Measurements from ENCODE around the gene PRSS37.

PRSS37 gene, protein sequence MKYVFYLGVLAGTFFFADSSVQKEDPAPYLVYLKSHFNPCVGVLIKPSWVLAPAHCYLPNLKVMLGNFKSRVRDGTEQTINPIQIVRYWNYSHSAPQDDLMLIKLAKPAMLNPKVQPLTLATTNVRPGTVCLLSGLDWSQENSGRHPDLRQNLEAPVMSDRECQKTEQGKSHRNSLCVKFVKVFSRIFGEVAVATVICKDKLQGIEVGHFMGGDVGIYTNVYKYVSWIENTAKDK

DNA sequence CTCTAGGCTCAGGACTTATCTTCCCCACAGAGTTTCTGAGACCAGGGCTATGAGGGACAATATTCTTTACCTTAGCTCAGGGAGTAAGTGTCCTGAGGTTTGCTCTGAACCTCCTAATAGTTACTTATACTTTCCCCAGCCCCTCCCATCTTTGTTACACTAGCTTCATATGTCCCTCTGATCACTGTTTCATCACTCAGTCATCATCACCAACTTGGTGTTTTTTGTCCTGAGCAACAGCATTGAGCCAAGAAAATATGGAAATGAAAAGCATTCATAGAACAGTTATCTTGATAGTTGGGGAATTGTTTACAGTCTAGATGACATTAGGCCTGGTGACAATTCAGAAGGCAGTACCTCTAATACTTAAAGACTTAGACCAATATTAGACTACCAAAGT is at the start of gene PRSS37:
PRSS37 (minus strand) TSS at position 101 of the 400 bp plus-strand sequence. CDS start 436 bp downstream, outside the sequence.
- H3K4me3 ChIP-seq (ENCODE audit: low read length): no peak within 1 kb of the TSS
- H3K27ac ChIP-seq (ENCODE audit: low read length): no peak within 1 kb of the TSS
- H3K36me3 ChIP-seq (ENCODE audit: control insufficient read depth, low read depth, low read length): no peaks in the 10 kb centered on the region
- H3K27me3 ChIP-seq (ENCODE audit: control insufficient read depth, insufficient read depth, low read length): no peaks in the 10 kb centered on the region
- no peaks in the 10 kb centered on the region for H3K4me1 ChIP-seq (ENCODE audit: control insufficient read depth, low read depth, low read length)
- no peak within 1 kb of the TSS for H3K9ac ChIP-seq (ENCODE audit: low read length)
- no peaks in the 10 kb centered on the region for H3K9me3 ChIP-seq (ENCODE audit: control insufficient read depth, low read depth, low read length)

DNA sequence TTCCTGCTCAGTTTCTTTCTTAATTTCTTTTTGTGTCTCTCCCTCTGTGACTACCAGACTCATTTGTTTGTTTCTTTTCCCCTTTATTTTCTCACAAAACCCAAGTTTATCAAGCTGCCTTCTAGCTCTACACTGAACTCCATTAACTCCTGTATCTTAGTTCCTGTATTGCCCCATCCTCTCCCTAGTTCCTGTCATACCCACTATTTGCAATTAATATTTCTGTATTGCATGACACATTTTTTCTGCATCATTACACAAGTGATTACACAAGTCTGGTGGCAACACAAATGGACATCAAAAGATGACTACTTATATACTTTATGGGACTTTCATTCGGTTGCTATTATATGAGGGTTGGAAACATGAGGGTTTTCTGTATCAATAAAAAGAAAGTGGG is 48.0 kb upstream of the PRSS37 start:
- Histone ChIP-seq H3K27me3 (ENCODE audit: control insufficient read depth, insufficient read depth, low read length) (no peaks in the 10 kb centered on the region), H3K9me3 (ENCODE audit: control insufficient read depth, low read depth, low read length) (no peaks in the 10 kb centered on the region), H3K4me1 (ENCODE audit: control insufficient read depth, low read depth, low read length) (no peaks in the 10 kb centered on the region), H3K27ac (ENCODE audit: low read length) (no peak overlapping the region), H3K36me3 (ENCODE audit: control insufficient read depth, low read depth, low read length) (no peaks in the 10 kb centered on the region), H3K4me3 (ENCODE audit: low read length) (no peak overlapping the region), H3K9ac (ENCODE audit: low read length) (no peak overlapping the region)

DNA sequence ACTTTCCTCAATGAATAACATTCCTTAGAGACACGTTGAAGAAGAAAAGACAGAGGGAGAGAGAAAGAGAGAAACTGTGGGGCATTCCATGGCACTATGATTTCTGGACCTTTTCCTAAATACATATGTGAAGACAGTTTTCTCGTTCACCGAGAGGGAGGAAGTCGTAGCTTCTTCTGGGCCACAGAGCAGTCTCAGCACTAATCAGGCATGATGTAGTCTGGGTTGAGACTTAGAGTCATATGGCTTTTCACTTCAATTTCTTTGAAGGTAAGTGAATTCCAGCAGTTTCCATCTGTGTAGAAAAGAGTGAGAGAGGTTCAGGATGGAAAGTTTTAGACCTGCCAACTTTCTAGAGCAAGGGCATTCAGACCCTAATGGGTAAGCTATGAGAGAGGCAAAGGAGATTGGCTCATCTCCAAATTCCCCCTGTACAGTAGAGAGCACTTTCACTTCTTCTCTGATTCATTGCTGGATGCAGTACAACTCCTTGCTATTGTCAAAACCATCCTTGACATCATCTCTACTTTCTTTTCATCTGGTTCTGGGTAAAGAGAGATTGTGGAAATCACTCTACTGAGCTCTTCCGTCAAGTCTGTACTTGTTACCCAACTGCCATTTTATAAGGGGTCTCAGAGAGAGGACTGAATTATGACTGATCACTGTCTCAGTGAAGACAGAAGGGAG is 43.4 kb upstream of the PRSS37 start:
- Histone ChIP-seq H3K9ac (ENCODE audit: low read length) (no peak overlapping the region), H3K27me3 (ENCODE audit: control insufficient read depth, insufficient read depth, low read length) (no peaks in the 10 kb centered on the region), H3K27ac (ENCODE audit: low read length) (no peak overlapping the region), H3K36me3 (ENCODE audit: control insufficient read depth, low read depth, low read length) (no peaks in the 10 kb centered on the region), H3K4me1 (ENCODE audit: control insufficient read depth, low read depth, low read length) (no peaks in the 10 kb centered on the region), H3K4me3 (ENCODE audit: low read length) (no peak overlapping the region), H3K9me3 (ENCODE audit: control insufficient read depth, low read depth, low read length) (no peaks in the 10 kb centered on the region)

DNA sequence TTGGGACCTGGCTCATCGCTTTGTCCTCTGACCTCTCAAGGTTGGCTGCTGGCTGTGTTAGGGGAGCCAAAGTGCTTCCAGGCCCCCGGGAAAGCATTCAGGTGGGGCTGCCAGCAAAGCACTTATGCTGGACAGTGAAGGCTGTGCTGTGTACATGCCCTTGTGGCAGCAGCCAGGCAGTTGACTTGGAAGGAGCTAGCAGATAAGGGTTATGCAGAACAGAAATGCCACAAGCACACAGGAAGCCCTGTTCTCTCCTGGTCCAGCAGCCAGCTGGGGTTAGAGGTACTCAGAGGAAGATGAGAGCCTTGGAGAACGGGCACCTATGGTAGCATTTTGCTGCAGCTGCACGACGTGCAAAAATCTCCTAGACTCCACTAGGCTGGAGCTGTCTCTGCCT is 39.7 kb upstream of the PRSS37 start:
- Histone ChIP-seq H3K4me3 (ENCODE audit: low read length) (no peak overlapping the region), H3K9ac (ENCODE audit: low read length) (no peak overlapping the region), H3K36me3 (ENCODE audit: control insufficient read depth, low read depth, low read length) (no peaks in the 10 kb centered on the region), H3K27me3 (ENCODE audit: control insufficient read depth, insufficient read depth, low read length) (no peaks in the 10 kb centered on the region), H3K27ac (ENCODE audit: low read length) (no peak overlapping the region), H3K9me3 (ENCODE audit: control insufficient read depth, low read depth, low read length) (no peaks in the 10 kb centered on the region), H3K4me1 (ENCODE audit: control insufficient read depth, low read depth, low read length) (peaks cover 4% of the 10 kb centered on the region)

DNA sequence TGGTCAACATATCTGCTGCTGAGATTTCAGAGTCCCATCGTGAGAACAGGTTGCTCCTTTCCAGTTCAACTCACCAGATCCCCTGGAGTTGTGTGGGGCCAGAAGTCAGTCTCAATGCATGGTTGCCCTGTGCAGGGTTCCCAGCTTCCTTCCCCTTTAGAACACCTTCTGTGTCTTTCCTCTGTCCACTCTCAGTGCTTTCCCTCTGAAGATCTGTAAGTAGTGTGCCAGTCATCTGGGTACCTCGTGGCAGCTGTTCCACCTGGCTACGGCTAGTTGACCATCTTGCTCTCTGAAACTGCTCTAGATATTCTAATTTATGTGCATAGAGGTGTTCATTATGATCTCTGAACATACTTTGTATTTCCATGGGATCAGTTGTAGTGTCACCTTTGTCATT is 36.1 kb upstream of the PRSS37 start:
- Histone ChIP-seq H3K36me3 (ENCODE audit: control insufficient read depth, low read depth, low read length) (no peaks in the 10 kb centered on the region), H3K9ac (ENCODE audit: low read length) (no peak overlapping the region), H3K4me1 (ENCODE audit: control insufficient read depth, low read depth, low read length) (peaks cover 19% of the 10 kb centered on the region), H3K4me3 (ENCODE audit: low read length) (no peak overlapping the region), H3K9me3 (ENCODE audit: control insufficient read depth, low read depth, low read length) (no peaks in the 10 kb centered on the region), H3K27ac (ENCODE audit: low read length) (no peak overlapping the region), H3K27me3 (ENCODE audit: control insufficient read depth, insufficient read depth, low read length) (no peaks in the 10 kb centered on the region)

DNA sequence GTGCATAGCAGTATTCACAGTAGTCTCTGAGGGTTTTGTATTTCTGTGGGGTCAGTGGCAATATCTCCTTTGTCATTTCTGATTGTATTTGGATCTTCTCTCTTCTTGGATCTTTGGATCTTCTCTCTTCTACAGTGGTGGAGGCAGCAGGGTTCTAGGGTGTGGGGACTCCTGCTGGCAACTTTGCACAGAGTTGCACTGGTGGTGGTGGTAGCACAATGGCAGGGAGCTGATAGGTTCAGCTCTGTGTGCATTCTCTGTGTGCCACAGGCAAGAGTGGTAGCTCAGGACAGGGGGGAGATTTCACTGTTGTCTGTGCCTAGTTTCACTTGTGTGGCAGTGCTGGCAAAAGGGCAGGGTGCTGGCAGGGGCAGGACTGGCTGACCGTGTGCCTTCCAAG is 35.1 kb upstream of the PRSS37 start:
- Histone ChIP-seq H3K4me3 (ENCODE audit: low read length) (no peak overlapping the region), H3K9me3 (ENCODE audit: control insufficient read depth, low read depth, low read length) (no peaks in the 10 kb centered on the region), H3K27me3 (ENCODE audit: control insufficient read depth, insufficient read depth, low read length) (no peaks in the 10 kb centered on the region), H3K36me3 (ENCODE audit: control insufficient read depth, low read depth, low read length) (no peaks in the 10 kb centered on the region), H3K9ac (ENCODE audit: low read length) (no peak overlapping the region), H3K27ac (ENCODE audit: low read length) (no peak overlapping the region), H3K4me1 (ENCODE audit: control insufficient read depth, low read depth, low read length) (peaks cover 19% of the 10 kb centered on the region)

DNA sequence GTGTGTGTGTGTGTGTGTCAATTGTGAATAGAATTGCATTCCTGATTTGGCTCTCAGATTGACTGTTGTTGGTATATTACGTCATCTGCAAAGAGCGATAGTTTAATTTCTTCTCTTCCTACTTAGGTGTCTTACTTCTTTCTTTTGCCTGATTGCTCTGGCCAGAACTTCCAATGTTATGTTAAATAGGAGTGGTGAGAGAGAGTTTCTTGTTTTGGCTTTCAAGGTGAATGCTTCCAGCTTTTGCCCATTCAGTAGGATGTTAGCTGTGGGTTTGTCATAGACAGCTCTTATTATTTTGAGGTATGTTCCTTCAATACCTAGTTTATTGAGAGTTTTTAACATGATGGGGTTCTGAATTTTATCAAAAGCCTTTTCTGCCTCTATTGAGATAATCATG is 34.2 kb upstream of the PRSS37 start:
- peak overlapping the region; percentile 28 for H3K4me3 ChIP-seq (ENCODE audit: low read length)
- H3K27me3 ChIP-seq (ENCODE audit: control insufficient read depth, insufficient read depth, low read length): no peaks in the 10 kb centered on the region
- peaks cover 19% of the 10 kb centered on the region for H3K4me1 ChIP-seq (ENCODE audit: control insufficient read depth, low read depth, low read length)
- H3K9me3 ChIP-seq (ENCODE audit: control insufficient read depth, low read depth, low read length): no peaks in the 10 kb centered on the region
- no peak overlapping the region for H3K27ac ChIP-seq (ENCODE audit: low read length)
- no peaks in the 10 kb centered on the region for H3K36me3 ChIP-seq (ENCODE audit: control insufficient read depth, low read depth, low read length)
- H3K9ac ChIP-seq (ENCODE audit: low read length): no peak overlapping the region

DNA sequence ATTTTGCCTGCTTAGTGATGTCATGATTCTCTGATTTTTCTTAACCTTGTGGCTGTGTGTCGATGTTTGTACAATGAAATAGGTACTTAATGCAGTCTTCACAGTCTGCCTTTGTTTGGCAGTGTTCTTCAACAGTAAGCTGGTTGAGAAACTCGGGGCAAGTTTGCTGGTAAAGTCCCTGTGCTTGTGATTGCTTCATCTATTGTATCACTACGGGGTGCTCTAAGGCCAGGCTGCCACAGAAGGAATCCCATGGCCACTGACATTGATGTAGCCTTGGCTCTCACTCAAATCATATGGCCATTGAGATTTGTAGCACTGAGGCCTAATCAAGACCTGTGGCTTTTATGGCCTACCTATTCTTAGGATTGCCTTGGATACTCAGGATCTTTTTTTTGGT is 33.5 kb upstream of the PRSS37 start:
- H3K36me3 ChIP-seq (ENCODE audit: control insufficient read depth, low read depth, low read length): no peaks in the 10 kb centered on the region
- no peak overlapping the region for H3K4me3 ChIP-seq (ENCODE audit: low read length)

DNA sequence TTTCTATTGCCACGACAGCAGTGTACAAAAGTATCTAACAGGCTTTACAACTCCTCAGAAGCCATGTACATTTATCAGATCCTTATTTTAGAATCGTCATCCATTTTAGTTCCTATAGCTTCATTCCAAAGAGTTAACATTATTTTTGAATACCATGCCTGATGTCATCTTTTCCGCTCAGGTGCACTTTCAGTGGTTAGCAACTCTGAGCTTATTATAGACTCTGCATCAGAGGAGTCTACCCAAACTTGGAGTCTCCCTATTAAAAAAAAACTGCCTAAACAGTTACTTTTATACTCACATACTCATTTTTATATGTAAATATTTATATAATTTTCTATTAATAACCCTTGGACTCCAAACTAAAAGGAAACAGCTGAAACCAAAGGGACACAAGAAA is 31.6 kb upstream of the PRSS37 start:
- H3K4me1 ChIP-seq (ENCODE audit: control insufficient read depth, low read depth, low read length): peaks cover 19% of the 10 kb centered on the region
- no peaks in the 10 kb centered on the region for H3K27me3 ChIP-seq (ENCODE audit: control insufficient read depth, insufficient read depth, low read length)
- no peak overlapping the region for H3K9ac ChIP-seq (ENCODE audit: low read length)
- no peak overlapping the region for H3K27ac ChIP-seq (ENCODE audit: low read length)
- no peak overlapping the region for H3K4me3 ChIP-seq (ENCODE audit: low read length)
- no peaks in the 10 kb centered on the region for H3K9me3 ChIP-seq (ENCODE audit: control insufficient read depth, low read depth, low read length)
- H3K36me3 ChIP-seq (ENCODE audit: control insufficient read depth, low read depth, low read length): no peaks in the 10 kb centered on the region

More for the DNA sequence above, 33.5 kb upstream of the PRSS37 start:
- H3K9me3 ChIP-seq (ENCODE audit: control insufficient read depth, low read depth, low read length): no peaks in the 10 kb centered on the region
- peaks cover 19% of the 10 kb centered on the region for H3K4me1 ChIP-seq (ENCODE audit: control insufficient read depth, low read depth, low read length)
- H3K9ac ChIP-seq (ENCODE audit: low read length): no peak overlapping the region
- no peaks in the 10 kb centered on the region for H3K27me3 ChIP-seq (ENCODE audit: control insufficient read depth, insufficient read depth, low read length)
- H3K27ac ChIP-seq (ENCODE audit: low read length): no peak overlapping the region

DNA sequence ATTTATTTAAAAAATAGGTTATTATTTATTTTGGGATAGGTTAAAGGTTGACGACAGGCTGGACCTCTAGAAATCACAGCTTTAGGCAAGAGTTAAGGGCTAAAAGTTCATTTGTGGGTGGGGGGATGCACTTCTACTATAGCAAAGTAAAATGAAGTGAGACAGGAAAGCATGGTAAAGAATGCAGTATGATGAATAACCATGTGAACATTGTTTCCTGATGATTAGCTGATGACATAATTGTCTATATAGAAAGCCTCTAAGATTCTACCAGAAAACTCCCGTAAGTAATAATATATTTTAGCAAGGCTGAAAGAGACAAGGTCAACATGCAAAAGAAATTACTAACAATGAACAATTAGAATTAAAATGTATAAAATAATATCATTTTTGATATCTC is 25.7 kb upstream of the PRSS37 start:
- Histone ChIP-seq H3K27ac (ENCODE audit: low read length) (no peak overlapping the region), H3K9me3 (ENCODE audit: control insufficient read depth, low read depth, low read length) (no peaks in the 10 kb centered on the region), H3K9ac (ENCODE audit: low read length) (no peak overlapping the region), H3K36me3 (ENCODE audit: control insufficient read depth, low read depth, low read length) (no peaks in the 10 kb centered on the region), H3K4me1 (ENCODE audit: control insufficient read depth, low read depth, low read length) (no peaks in the 10 kb centered on the region), H3K4me3 (ENCODE audit: low read length) (no peak overlapping the region), H3K27me3 (ENCODE audit: control insufficient read depth, insufficient read depth, low read length) (no peaks in the 10 kb centered on the region)

DNA sequence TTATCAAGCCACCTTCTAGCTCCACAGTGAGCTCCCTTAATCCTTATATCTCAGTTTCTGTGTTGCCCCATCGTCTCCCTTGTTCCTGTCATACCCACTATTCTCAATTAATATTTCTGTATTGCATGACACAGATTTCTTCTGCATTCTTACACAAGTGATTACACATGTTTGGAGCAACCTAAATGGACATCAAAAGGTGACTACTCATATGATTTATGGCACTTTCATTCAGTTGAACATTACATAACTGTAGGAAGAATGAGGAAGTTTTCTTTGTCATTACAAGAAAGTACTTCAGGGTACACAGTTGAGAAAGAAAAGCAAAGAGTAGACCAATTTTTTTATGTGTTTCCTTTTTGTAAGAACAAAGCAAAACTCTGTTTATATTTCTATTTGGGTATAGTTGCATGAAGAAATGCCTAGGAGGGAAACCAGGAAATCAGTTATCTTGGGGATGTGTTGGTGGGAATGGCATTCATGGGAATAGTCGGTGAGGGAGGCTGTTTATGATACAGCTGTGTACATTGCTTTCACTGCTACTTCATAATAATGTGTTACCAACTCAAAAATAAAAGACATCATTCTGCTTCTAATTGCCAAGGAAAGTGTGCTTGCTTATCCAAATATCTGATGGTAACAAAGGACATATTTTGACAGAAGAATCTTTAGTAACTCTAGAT is 23.6 kb upstream of the PRSS37 start:
- Histone ChIP-seq H3K9me3 (ENCODE audit: control insufficient read depth, low read depth, low read length) (no peaks in the 10 kb centered on the region), H3K4me3 (ENCODE audit: low read length) (no peak overlapping the region), H3K27me3 (ENCODE audit: control insufficient read depth, insufficient read depth, low read length) (no peaks in the 10 kb centered on the region), H3K27ac (ENCODE audit: low read length) (no peak overlapping the region), H3K36me3 (ENCODE audit: control insufficient read depth, low read depth, low read length) (no peaks in the 10 kb centered on the region), H3K9ac (ENCODE audit: low read length) (no peak overlapping the region), H3K4me1 (ENCODE audit: control insufficient read depth, low read depth, low read length) (no peaks in the 10 kb centered on the region)

All from iPS-18a (cell line).